ENCODE measurements around the gene CDK1. TPM values are rescaled to one million over a fixed set of nuclear protein-coding genes. Genes with fewer than 3 reads are reported as not detected.

CDK1 gene
- total RNA-seq, 3 donors from 2014 or later: 0.98 to 5.0 (median 2.2) TPM

DNA sequence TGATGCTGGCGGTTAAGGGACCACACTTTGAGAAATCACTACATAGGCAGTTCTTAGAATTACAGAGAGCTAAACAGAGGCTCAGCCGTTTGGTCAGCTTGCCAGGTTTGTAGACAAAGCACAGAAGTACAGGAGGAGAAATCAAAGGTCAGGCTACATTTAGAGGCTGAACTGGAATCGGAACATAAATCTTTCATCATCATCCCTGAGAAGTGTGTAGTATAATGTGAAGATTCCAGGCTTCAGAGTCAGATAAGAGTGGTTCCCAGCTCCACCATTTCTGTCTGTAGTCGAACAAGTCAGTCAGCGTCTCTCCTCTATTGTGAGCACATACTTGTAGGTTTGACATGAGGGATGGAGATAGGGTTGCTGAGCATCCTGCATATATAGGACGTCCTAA, 18.9 kb downstream of the CDK1 start:
- no peaks in the 10 kb centered on the region for H3K9me3 ChIP-seq
- no peak for DNase-seq (ENCODE audit: low spot score in 2 of 2)
- H3K4me1 ChIP-seq: peaks cover 0 to 5% of the 10 kb centered on the region in 2 donors
- H3K36me3 ChIP-seq: no peaks in the 10 kb centered on the region
- no peaks in the 10 kb centered on the region for H3K27me3 ChIP-seq
- H3K27ac ChIP-seq: no peak overlapping the region
- intact Hi-C loops (cut with DNase I; ENCODE audit: low total_unique reads): no loop called here
- no peak for TF ChIP-seq CTCF (IDR thresholded peaks at IDR 0.05)
- TF ChIP-seq POLR2AphosphoS5 (IDR thresholded peaks at IDR 0.05): no peak
- TF ChIP-seq POLR2A (IDR thresholded peaks at IDR 0.05): no peak
- H3K4me3 ChIP-seq: no peak overlapping the region

DNA sequence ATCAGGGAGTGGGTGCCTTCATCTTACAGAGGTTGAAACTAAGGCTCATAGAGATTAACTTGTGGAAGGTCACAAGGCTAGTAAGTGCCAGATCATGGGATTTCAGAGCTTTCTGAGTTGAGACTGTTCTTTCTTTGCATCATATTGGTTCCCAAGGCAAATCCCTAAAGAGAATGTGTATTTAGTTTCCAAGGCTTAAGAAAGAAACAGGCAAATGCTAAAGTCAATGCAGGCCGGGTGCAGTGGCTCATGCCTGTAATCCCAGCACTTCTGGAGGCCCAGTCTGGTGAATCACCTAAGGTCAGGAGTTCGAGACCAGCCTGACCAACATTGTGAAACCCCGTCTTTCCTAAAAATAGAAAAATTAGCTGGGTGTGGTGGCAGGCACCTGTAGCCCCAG, 19.8 kb downstream of the CDK1 start:
- H3K27me3 ChIP-seq: no peaks in the 10 kb centered on the region
- no peaks in the 10 kb centered on the region for H3K36me3 ChIP-seq
- intact Hi-C loops (cut with DNase I; ENCODE audit: low total_unique reads): no loop called here
- H3K4me1 ChIP-seq: peaks cover 0 to 5% of the 10 kb centered on the region in 2 donors
- DNase-seq (ENCODE audit: low spot score in 2 of 2): no peak
- no peak for TF ChIP-seq POLR2AphosphoS5 (IDR thresholded peaks at IDR 0.05)
- TF ChIP-seq POLR2A (IDR thresholded peaks at IDR 0.05): no peak
- no peak for TF ChIP-seq CTCF (IDR thresholded peaks at IDR 0.05)
- no peak overlapping the region for H3K4me3 ChIP-seq
- no peaks in the 10 kb centered on the region for H3K9me3 ChIP-seq
- no peak overlapping the region for H3K27ac ChIP-seq

- TF ChIP-seq POLR2AphosphoS5 (IDR thresholded peaks at IDR 0.05): no peak
- TF ChIP-seq CTCF (IDR thresholded peaks at IDR 0.05): no peak
- TF ChIP-seq POLR2A (IDR thresholded peaks at IDR 0.05): no peak
- peaks cover 0 to 5% of the 10 kb centered on the region in 2 donors for H3K4me1 ChIP-seq
- H3K9me3 ChIP-seq: no peaks in the 10 kb centered on the region
- no peak for DNase-seq (ENCODE audit: low spot score in 2 of 2)
- no peak overlapping the region for H3K27ac ChIP-seq
- intact Hi-C loops (cut with DNase I; ENCODE audit: low total_unique reads): no loop called here
- no peaks in the 10 kb centered on the region for H3K27me3 ChIP-seq
- no peak overlapping the region for H3K4me3 ChIP-seq
- H3K36me3 ChIP-seq: no peaks in the 10 kb centered on the region
Measured at GRCh38 chr10:60798870-60799269, 20.6 kb downstream of the CDK1 start.

- DNase-seq (ENCODE audit: low spot score in 2 of 2): no peak
- no peaks in the 10 kb centered on the region for H3K9me3 ChIP-seq
- intact Hi-C loops (cut with DNase I; ENCODE audit: low total_unique reads): no loop called here
- H3K36me3 ChIP-seq: no peaks in the 10 kb centered on the region
- peaks cover 0 to 5% of the 10 kb centered on the region in 2 donors for H3K4me1 ChIP-seq
- no peak overlapping the region for H3K27ac ChIP-seq
- H3K4me3 ChIP-seq: no peak overlapping the region
- TF ChIP-seq CTCF (IDR thresholded peaks at IDR 0.05) (no peak), POLR2AphosphoS5 (IDR thresholded peaks at IDR 0.05) (no peak), POLR2A (IDR thresholded peaks at IDR 0.05) (no peak)
- no peaks in the 10 kb centered on the region for H3K27me3 ChIP-seq
Measured at GRCh38 chr10:60799971-60800650, 21.8 kb downstream of the CDK1 start.

DNA sequence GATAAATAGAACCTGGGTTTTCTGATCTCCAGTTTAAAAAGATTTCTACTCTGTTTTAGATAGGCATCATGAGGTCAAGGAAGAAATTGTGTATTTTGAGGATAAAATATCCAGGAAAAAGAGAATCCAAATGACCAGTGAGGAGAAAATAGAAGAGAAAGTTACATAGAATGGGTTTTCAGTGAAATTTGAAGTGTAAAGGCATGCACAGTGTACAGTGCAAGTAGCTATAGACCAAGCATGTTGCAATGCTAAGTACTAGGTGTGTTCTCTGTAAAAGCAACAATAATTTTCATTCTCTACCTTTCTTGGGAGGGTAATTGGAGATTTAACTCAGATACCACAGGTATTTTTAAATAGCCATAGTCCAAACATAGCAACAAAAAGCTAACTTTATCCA, 22.6 kb downstream of the CDK1 start:
- H3K4me3 ChIP-seq: no peak overlapping the region
- H3K27me3 ChIP-seq: no peaks in the 10 kb centered on the region
- no peaks in the 10 kb centered on the region for H3K36me3 ChIP-seq
- peaks cover 0 to 5% of the 10 kb centered on the region in 2 donors for H3K4me1 ChIP-seq
- intact Hi-C loops (cut with DNase I; ENCODE audit: low total_unique reads): no loop called here
- no peaks in the 10 kb centered on the region for H3K9me3 ChIP-seq
- no peak for TF ChIP-seq POLR2A (IDR thresholded peaks at IDR 0.05)
- TF ChIP-seq POLR2AphosphoS5 (IDR thresholded peaks at IDR 0.05): no peak
- TF ChIP-seq CTCF (IDR thresholded peaks at IDR 0.05): no peak
- no peak for DNase-seq (ENCODE audit: low spot score in 2 of 2)
- no peak overlapping the region for H3K27ac ChIP-seq
